GM19324 (cell line): ENCODE results near the gene HNRNPD.
A peak's percentile ranks its signal among the peaks of the same experiment; 100 is the strongest.
"Not testable (repeated sequence)": the region's sequence is repeated elsewhere in the genome, so short reads cannot be mapped to it uniquely, and the experiment has no call there.

Experiments used
- ATAC-seq: cut with Tn5 transposase; IDR thresholded peaks from one replicate; pipeline ENCODE4 v1.9.1; 2021; ENCODE audit warnings: mild to moderate bottlenecking, moderate library complexity; ENCODE audit not compliant: unreplicated experiment, low FRiP score

Gene HNRNPD

GRCh38 chr4:82376109-82376508 is 2.3 kb upstream of the HNRNPD start:
- ATAC-seq = no peak

GRCh38 chr4:82373486-82373815 is 340 bp downstream of the HNRNPD start:
- ATAC-seq = peak; percentile 33

DNA sequence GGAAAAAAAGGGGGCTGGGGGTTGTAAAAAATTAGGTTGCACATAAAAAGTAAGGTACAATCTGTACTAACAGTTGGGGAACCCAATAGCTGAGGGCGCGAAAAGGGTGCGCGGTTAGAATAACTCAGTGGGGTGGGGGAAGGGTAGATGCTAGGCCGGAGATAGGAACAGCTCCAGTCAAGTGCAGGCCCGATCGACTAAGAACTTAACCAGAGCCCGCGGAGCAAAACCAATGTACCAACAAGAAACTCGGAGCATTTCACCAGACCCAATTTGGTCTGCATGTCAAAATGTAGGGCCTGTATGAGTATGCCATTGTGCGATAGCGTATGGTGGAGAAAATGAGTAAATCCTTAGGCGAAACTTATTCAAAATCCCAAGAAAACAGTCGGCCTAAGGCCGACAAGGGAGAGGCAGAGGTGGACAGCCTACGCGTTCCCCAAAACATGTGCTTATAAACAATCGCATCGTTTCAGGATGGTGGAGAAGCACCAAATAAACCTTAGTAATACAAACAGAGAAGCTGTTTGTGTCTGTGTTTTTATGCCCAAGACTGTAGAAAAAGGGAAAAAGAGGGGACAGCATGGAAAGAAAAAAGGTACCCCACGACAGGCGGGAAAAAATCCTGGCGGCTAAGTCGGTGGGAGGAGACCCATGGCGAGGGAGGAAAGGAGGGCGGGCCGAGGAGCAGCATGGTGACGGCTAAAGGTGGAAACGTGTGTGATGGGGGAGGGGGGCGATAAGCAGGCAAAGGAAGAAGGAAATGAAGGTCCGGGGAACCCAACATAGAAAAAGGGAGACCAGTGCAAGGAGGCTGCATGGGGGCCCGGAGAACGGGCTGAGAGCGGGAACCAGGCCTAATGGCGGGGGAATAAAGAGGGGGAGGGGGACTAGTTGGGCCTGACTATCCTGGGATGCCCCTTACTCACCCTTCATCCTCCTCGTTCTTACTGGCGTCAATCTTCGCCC is 990 bp downstream of the HNRNPD start:
- ATAC-seq = no peak

DNA sequence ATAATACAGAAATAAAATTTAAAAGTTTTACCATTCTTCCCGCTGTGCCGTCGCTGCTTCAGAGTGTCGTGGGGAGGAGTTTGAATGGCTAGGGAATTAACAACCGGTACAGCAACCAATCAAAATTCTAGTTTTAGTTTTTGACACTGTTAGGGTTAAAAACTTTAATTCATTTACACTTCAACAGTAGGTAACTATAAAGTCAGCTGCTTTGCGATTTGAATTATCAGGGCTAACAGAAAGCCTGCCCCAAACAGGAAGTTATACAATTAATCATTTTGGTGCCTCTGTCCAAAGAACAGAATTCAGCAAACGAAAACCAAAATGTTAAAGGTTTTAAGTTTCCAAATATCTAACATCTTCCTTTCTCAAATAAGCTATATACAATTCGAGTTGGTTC is 2.3 kb downstream of the HNRNPD start:
- ATAC-seq = no peak

- no peak for ATAC-seq
Observed at GRCh38 chr4:82367438-82368097, 6.2 kb downstream of the HNRNPD start.

GRCh38 chr4:82366431-82366830 is 7.4 kb downstream of the HNRNPD start:
- ATAC-seq = not testable (repeated sequence)

DNA sequence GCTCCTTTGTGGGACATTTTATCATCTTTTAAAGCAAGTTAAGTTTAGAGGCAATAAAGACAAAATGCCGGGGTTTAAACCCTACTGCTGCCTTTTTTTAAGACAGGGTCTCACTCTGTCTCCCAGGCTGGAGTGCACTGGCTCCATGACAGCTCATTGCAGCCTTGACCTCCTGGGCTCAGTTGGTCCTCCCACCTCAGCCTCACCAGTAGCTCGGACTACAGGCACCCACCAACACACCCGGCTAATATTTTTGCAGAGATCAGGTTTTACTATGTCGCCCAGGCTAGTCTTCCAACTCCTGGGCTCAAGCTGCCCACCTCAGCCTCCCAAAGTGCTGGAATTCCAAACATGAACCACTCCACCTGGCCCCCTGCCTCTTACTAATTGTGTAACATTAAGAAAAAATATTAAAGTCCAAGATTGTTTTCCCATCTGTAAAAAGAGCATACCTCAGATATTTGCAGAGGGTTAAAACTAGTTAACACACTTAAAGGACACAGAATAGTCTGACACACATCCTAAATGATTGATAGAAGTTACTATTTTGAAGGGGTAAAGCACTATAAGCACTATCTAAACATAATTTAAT is 9.8 kb downstream of the HNRNPD start:
- ATAC-seq = no peak

DNA sequence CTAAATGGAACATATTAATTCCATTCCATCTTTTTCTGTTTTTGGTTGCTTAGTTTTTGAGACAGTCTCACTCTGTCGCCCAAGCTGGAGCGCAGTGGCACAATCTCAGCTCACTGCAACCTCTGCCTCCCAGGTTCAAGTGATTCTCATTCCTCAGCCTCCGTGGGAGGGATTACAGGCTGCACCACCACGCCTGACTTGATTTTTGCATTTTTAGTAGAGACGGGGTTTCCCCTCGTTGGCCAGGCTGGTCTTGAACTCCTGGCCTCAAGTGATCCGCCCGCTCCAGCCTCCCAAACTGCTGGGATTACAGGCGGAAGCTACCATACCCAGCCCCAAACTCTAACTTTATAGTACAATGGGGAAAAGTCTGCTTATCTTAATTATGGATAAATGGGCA is 11.2 kb downstream of the HNRNPD start:
- no peak for ATAC-seq

GRCh38 chr4:82360298-82361177 is 13.3 kb downstream of the HNRNPD start:
- ATAC-seq = no peak

GRCh38 chr4:82358847-82359246 is 14.9 kb downstream of the HNRNPD start:
- no peak for ATAC-seq

- no peak for ATAC-seq
Observed at GRCh38 chr4:82357640-82358039, 16.2 kb downstream of the HNRNPD start.

- no peak for ATAC-seq
Observed at GRCh38 chr4:82354788-82355187, 19.0 kb downstream of the HNRNPD start.

- no peak for ATAC-seq
Observed at GRCh38 chr4:82352825-82353366, 20.9 kb downstream of the HNRNPD start.

DNA sequence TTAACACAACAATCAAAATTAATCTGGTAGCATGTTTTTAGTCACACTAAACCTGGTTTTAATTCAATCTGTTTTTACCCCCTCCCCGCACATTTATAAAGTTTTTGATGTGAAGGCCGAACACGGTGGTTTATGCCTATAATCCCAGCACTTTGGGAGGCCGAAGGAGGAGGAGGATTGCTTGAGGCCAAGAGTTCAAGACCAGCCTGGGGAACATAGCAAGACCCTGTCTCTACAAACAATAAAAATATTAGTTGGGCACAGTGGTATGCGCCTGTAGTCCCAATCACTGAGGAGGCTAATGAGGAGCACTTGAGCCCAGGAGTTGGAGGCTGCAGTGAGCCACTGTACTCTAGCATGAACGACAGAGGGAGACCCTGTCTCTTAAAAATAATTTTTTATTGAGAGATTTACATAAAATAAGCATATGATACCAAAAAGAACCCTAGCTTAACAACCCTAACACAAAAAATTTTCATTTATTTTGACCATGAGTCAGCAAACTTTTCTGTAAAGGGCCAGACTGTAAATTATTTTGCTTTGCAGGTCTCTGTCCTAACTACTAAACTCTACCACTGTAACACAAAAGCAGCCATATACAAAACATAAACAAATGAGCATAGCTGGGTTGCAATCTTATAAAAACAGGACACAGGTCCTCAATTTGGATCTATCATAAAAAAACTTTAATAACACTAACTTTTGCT is 21.5 kb downstream of the HNRNPD start:
- ATAC-seq = no peak

GRCh38 chr4:82346126-82346525 is 27.7 kb downstream of the HNRNPD start:
- ATAC-seq = no peak

- no peak for ATAC-seq
Observed at GRCh38 chr4:82335043-82335442, 38.7 kb downstream of the HNRNPD start.

GRCh38 chr4:82333641-82334040 is 40.1 kb downstream of the HNRNPD start:
- ATAC-seq = not testable (repeated sequence)

- no peak for ATAC-seq
Observed at GRCh38 chr4:82331814-82332213, 42.0 kb downstream of the HNRNPD start.

DNA sequence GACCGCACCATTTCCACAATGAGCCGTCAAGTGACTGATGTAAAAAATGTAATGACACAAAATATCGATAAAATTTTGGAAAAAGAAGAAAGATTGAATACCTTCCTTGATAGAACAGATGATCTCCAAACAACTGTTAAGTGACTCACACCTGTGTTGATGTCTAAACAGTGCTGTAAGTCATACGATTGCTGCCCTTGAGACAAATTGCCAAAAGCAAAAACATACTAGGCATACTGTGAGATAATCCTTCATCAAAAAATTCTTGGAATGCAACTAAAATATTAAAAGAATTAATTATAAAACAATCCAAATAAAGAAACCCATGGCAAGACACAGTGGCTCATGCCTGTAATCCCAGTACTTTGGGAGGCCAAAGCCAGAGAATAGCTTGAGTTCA is 53.4 kb downstream of the HNRNPD start:
- no peak for ATAC-seq

DNA sequence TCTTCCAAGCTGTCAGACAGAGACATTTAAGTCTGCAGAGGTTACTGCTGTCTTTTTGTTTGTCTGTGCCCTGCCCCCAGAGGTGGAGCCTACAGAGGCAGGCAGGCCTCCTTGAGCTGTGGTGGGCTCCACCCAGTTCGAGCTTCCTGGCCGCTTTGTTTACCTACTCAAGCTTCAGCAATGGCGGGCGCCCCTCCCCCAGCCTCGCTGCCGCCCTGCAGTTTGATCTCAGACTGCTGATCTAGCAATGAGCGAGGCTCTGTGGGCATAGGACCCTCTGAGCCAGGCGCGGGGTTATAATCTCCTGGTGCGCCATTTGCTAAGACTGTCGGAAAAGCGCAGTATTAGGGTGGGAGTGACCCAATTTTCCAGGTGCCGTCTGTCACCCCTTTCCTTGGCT is 70.7 kb downstream of the HNRNPD start:
- ATAC-seq = not testable (repeated sequence)
